Sigmoid colon (tissue), 4 donors: ENCODE results near the gene PRMT7.

ENCODE experiments used
- POLR2A ChIP-seq, 2 donors: fragments of 450-650 bp; IDR thresholded peaks; one replicate each; pipeline ENCODE4 v1.6.1; 2016; ENCODE audit warnings: antibody characterized with exemption in 2 of 2, mild to moderate bottlenecking in 2 of 2, moderate library complexity in 2 of 2
- POLR2AphosphoS5 ChIP-seq, 4 donors: sonication (generic); formaldehyde crosslinking; IDR thresholded peaks; one replicate each; pipeline ENCODE4 v1.6.1; 2017; ENCODE audit warnings: antibody characterized with exemption in 4 of 4
- TF ChIP-seq, protein P1 (sequence below), 4 experiments: fragments of 450-650 bp in 3 of 4; fragments of 200-600 bp in 1 of 4; IDR thresholded peaks; one replicate each; pipeline ENCODE4 v1.5.1; 2016 to 2019; ENCODE audit warnings: antibody characterized with exemption in 4 of 4, mild to moderate bottlenecking in 3 of 4, moderate library complexity in 2 of 4

DNA sequence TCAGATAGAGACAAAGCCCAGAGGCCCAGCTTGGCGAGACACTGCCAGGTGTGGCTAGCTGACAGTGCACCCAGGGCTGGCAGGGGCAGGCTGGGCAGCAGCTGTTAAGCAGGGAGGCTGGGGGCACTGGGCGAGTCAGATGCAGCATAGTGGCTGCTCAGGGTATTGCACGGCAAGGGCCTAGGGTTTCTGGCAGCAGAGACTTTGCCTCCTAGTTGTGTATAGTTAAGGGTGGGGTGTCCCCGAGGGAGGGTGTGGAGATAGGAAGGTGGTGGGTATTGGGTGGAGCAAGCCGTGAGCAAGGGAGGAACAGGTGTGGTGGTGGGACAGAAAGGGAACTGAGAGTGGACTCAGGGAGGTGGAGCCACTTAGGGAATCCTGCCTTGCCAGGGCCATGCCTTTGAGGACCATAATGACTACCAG, 71.5 kb downstream of the PRMT7 start:
- TF ChIP-seq, protein P1, sequence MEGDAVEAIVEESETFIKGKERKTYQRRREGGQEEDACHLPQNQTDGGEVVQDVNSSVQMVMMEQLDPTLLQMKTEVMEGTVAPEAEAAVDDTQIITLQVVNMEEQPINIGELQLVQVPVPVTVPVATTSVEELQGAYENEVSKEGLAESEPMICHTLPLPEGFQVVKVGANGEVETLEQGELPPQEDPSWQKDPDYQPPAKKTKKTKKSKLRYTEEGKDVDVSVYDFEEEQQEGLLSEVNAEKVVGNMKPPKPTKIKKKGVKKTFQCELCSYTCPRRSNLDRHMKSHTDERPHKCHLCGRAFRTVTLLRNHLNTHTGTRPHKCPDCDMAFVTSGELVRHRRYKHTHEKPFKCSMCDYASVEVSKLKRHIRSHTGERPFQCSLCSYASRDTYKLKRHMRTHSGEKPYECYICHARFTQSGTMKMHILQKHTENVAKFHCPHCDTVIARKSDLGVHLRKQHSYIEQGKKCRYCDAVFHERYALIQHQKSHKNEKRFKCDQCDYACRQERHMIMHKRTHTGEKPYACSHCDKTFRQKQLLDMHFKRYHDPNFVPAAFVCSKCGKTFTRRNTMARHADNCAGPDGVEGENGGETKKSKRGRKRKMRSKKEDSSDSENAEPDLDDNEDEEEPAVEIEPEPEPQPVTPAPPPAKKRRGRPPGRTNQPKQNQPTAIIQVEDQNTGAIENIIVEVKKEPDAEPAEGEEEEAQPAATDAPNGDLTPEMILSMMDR (IDR thresholded peaks at IDR 0.05) = peak in 1 of 4 experiments; percentile 54
- TF ChIP-seq POLR2A (IDR thresholded peaks at IDR 0.05) (no peak), POLR2AphosphoS5 (IDR thresholded peaks at IDR 0.05) (no peak)
